NT2/D1 (cell line): ENCODE data around the gene DENND6B.
"Not testable (repeated sequence)": the region's sequence is repeated elsewhere in the genome, so short reads cannot be mapped to it uniquely, and the experiment has no call there.

Source experiments
- DNase-seq: peaks from one replicate; pipeline ENCODE4 v3.0.0-alpha.2; 2011; ENCODE audit warnings: low read depth, low spot score
- H3K27me3 ChIP-seq: 2 replicates; pipeline ENCODE4 v1.6.0; 2011; ENCODE audit warnings: mild to moderate bottlenecking; ENCODE audit not compliant: insufficient read length, insufficient read depth
- H3K36me3 ChIP-seq: 2 replicates; pipeline ENCODE4 v1.6.1; 2011; ENCODE audit warnings: mild to moderate bottlenecking, low read length, mixed read lengths; ENCODE audit not compliant: insufficient read depth, insufficient read length
- H3K4me1 ChIP-seq: 2 replicates; pipeline ENCODE4 v1.5.1; 2011; ENCODE audit not compliant: insufficient read depth, insufficient read length
- H3K4me3 ChIP-seq: 2 replicates; pipeline ENCODE4 v1.5.1; 2011; ENCODE audit warnings: low read depth; ENCODE audit not compliant: insufficient read length
- H3K9ac ChIP-seq: 2 replicates; pipeline ENCODE4 v1.6.0; 2011; ENCODE audit warnings: low read depth; ENCODE audit not compliant: insufficient read length
- H3K9me3 ChIP-seq: 2 replicates; pipeline ENCODE4 v1.5.1; 2011; ENCODE audit warnings: mild to moderate bottlenecking, low read length; ENCODE audit not compliant: insufficient read depth
- SUZ12 ChIP-seq: IDR thresholded peaks from 2 replicates; pipeline ENCODE4 v1.6.1; 2011; ENCODE audit not compliant: insufficient read length, insufficient read depth; ENCODE audit errors: extremely low read depth
- YY1 ChIP-seq: IDR thresholded peaks from 2 replicates; pipeline ENCODE4 v1.6.1; 2011; ENCODE audit not compliant: insufficient read length, insufficient read depth
- ZNF274 ChIP-seq: IDR thresholded peaks from 2 replicates; pipeline ENCODE4 v1.6.1; 2011; ENCODE audit warnings: mild to moderate bottlenecking, low read depth, low read length

Gene DENND6B

DNA sequence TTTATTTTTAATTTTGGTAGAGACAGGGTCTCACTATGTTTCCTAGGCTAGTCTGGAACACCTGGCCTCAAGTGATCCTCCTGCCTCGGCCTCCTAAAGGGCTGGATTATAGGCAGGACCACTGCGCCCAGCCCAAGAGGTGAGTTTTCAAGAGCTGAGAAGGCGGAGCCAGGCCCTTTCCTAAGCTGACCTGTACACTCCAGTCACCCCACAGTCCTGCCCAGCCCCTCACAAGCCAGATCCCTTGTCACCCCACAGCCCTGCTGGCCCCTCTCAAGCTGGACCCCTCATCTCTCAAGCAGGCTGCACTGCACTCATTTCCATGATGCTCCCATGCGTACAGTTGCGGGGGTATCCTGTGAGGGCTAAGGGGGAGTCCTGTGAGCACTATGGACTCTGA lies 2.9 kb downstream of the DENND6B start:
- no peak for DNase-seq
- no peak for TF ChIP-seq YY1
- no peak for TF ChIP-seq SUZ12
- no peak for TF ChIP-seq ZNF274
- peaks cover 17% of the 10 kb centered on the region for H3K27me3 ChIP-seq
- H3K36me3 ChIP-seq, result no peaks in the 10 kb centered on the region
- no peaks in the 10 kb centered on the region for H3K9me3 ChIP-seq
- H3K4me3 ChIP-seq, result no peak overlapping the region
- no peak overlapping the region for H3K9ac ChIP-seq
- peaks cover 10% of the 10 kb centered on the region for H3K4me1 ChIP-seq

DNA sequence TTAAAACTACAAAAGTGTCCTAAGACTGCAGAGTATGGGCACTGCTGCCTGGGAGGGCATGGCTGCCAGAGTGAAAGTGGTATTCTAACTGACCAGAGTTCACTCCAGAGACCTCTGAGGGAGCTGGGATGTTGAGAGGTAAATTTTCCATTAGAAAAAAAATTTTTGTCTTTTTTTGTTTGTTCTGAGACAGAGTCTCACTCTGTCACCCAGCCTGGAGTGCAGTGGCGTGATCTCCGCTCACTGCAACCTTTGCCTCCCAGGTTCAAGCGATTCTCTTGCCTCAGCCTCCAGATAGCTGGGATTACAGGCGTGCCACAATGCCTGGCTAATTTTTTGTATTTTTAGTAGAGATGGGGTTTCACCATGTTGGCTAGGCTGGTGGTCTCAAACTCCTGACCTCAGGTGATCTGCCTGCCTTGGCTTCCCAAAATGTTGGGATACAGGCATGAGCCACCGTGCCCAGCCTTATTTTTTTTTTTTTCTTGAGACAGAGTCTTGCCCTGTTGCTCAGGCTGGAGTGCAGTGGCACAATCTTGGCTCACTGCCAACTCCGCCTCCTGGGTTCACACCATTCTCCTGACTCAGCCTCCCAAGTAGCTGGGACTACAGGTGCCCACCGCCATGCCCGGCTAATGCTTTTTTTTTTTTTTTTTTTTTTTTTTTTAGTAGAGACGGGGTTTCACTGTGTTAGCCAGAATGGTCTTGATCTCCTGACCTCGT lies 4.3 kb downstream of the DENND6B start:
- H3K36me3 ChIP-seq, H3K9ac ChIP-seq, H3K9me3 ChIP-seq, H3K4me3 ChIP-seq, DNase-seq, H3K4me1 ChIP-seq: not testable (repeated sequence)
- peaks cover 17% of the 10 kb centered on the region for H3K27me3 ChIP-seq

DNA sequence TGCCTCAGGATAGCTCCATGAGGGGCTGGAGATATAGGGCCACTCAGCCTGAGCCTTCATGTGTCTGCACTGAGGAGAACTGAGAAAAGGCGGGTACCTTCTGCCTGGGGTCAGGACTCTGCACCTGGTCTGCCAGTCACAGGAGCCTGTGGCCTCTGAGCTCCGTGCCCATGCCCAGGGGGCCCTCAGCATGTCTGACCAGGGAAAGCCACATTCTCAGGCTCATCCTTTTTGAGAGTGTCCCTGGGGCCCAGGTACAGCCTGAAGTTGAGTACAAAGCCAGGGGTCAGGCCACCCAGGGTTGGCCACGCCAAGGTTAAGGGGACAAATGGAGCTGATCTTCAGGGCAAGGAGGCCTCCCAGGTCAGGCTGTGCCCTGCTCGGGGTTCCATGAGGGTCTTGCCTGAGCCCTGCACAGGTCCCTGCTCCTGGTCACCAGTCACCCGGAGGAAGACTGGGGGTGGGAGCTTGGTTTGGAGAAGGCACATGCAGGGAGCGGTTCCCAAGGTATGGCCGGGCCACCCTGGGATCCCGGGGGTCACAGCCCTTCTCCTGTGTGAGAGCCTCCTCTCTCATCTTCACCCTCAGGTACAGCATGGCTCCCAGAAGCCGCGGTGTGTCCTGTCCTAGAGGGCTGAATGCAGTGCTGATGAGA lies 6.0 kb downstream of the DENND6B start:
- Histone ChIP-seq H3K36me3 (no peaks in the 10 kb centered on the region), H3K27me3 (peaks cover 13% of the 10 kb centered on the region), H3K9me3 (no peaks in the 10 kb centered on the region), H3K9ac (no peak overlapping the region), H3K4me3 (no peak overlapping the region), H3K4me1 (peaks cover 2% of the 10 kb centered on the region)
- TF ChIP-seq SUZ12, result no peak
- TF ChIP-seq YY1, result no peak
- TF ChIP-seq ZNF274, result no peak
- no peak for DNase-seq

DNA sequence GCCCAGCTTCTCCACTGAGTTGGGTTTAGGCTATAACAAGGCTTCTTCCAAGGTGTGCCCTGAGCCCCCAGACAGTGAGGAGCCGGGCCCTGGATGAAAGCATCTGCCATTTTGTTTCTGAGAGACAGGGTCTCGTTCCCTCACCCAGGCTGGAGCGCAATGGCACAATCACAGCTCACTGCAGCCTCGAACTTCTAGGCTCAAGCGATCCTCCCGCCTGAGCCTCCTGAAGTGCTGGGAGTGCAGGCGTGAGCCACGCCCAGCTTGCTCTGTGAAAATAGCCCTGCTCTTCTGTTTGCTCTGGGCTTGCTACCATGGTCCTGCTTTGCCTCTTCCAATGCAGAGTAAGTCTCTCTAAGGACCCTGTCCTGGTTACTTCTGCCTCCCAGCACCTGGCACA lies 6.7 kb downstream of the DENND6B start:
- peaks cover 15% of the 10 kb centered on the region for H3K27me3 ChIP-seq
- no peaks in the 10 kb centered on the region for H3K4me1 ChIP-seq
- no peaks in the 10 kb centered on the region for H3K9me3 ChIP-seq
- H3K4me3 ChIP-seq, result no peak overlapping the region
- DNase-seq, result no peak
- TF ChIP-seq ZNF274 (no peak), SUZ12 (no peak), YY1 (no peak)
- no peak overlapping the region for H3K9ac ChIP-seq
- no peaks in the 10 kb centered on the region for H3K36me3 ChIP-seq

DNA sequence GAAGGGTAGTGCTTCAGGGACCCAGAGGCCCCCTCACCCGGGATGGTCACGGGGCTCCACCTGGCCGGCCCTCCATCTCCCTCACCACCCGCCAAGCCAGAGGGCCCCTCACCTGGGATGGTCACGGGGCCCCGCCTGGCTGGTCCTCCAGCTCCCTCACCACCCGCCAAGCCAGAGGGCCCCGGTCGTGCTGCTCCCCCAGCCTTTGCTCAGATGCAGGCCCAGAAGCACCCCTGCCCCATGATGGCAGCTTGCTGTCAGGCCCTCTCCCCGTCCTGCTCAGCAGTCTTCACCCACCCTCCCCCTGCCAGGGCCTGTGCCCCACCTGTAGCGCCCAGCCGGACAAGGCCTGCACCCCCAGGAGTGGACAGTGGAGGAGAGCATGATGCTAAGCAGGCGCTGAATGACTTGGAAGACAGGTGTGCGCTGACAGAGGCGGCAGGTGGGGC lies 7.3 kb downstream of the DENND6B start:
- no peak overlapping the region for H3K9ac ChIP-seq
- TF ChIP-seq SUZ12 (no peak), YY1 (no peak), ZNF274 (no peak)
- no peaks in the 10 kb centered on the region for H3K36me3 ChIP-seq
- no peak overlapping the region for H3K4me3 ChIP-seq
- no peak for DNase-seq
- no peaks in the 10 kb centered on the region for H3K9me3 ChIP-seq
- peaks cover 3% of the 10 kb centered on the region for H3K4me1 ChIP-seq
- peaks cover 14% of the 10 kb centered on the region for H3K27me3 ChIP-seq

DNA sequence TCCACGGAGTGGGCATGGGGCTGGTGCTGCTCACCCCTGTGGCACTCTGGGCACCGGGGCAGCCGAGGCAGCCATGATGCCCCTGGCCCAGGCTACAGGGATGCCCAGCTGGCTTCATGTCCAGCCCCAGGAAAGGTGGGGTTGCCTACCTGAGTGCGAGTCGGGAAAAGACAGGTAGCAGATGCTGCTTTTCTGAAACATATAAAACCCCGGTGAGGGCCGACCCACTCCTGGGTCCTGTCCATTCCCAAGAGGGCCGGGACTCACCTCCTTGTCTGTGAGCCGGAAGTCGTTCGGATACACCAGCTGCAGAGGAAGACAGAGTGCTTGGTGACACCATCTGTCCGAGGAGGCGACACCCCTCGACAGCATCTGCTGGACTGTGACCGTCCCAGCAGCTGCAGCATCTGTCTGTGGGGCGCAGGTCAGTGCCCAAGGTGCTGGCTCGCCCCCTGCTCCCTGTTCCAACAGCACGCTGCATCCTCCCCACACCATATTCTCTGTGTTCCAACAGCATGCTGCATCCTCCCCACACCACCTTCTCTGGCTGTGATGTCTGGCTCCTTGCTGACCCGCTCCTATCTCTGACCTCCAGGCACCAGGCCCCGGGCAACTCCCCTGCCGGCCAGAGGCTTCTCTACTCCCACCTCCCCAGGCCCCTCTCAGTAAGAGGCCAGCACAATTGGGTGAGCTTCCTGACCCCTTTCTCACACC lies 8.0 kb downstream of the DENND6B start:
- Histone ChIP-seq H3K9me3 (no peaks in the 10 kb centered on the region), H3K36me3 (no peaks in the 10 kb centered on the region), H3K9ac (no peak overlapping the region), H3K4me1 (peaks cover 10% of the 10 kb centered on the region), H3K27me3 (peaks cover 14% of the 10 kb centered on the region), H3K4me3 (no peak overlapping the region)
- TF ChIP-seq YY1 (no peak), SUZ12 (no peak), ZNF274 (no peak)
- no peak for DNase-seq

DNA sequence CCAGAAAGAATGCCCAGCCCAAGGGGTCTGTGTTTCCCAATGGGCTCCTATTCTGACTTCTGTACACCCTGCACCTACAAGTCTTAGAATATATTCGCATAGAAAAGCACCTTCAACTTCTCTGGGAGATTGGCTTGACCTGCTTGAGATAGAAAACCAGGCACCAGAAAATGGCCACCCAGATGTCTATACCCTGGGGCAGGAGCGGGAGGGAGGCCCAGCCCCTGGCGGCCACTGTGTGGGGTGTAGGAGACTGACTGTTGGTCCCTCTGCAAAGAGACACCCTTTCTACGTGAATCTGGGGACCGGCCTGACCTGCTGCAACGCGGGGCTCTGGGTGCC lies 8.5 kb downstream of the DENND6B start:
- Histone ChIP-seq H3K27me3 (peaks cover 14% of the 10 kb centered on the region), H3K9ac (no peak overlapping the region), H3K9me3 (no peaks in the 10 kb centered on the region), H3K4me3 (no peak overlapping the region), H3K36me3 (no peaks in the 10 kb centered on the region), H3K4me1 (peaks cover 10% of the 10 kb centered on the region)
- no peak for DNase-seq
- TF ChIP-seq SUZ12, result no peak
- no peak for TF ChIP-seq YY1
- no peak for TF ChIP-seq ZNF274
